Neutrophil (primary cell): ENCODE results near the gene ACOXL.

Experiments used
- H3K27ac ChIP-seq: fragments of 200-600 bp; sonication (generic); 2 replicates; pipeline ENCODE4 v1.5.1; 2016; ENCODE audit warnings: mild to moderate bottlenecking, moderate library complexity
- H3K27me3 ChIP-seq: fragments of 200-600 bp; sonication (generic); 2 replicates; pipeline ENCODE4 v1.6.0; 2016; ENCODE audit warnings: mild to moderate bottlenecking
- H3K36me3 ChIP-seq: fragments of 200-600 bp; sonication (generic); 2 replicates; pipeline ENCODE4 v1.5.1; 2017
- H3K4me1 ChIP-seq, 2 experiments: fragments of 200-600 bp in 1 of 2; sonication (generic) in 1 of 2; 1 replicate in 1 of 2; 2 replicates in 1 of 2; pipeline versions ENCODE4 v1.5.1 to v1.6.1; 2013 to 2016; ENCODE audit warnings: low read depth in 1 of 2, low read length in 1 of 2, mild to moderate bottlenecking in 1 of 2, moderate library complexity in 1 of 2; ENCODE audit not compliant: control insufficient read depth in 1 of 2, insufficient read depth in 1 of 2
- H3K4me3 ChIP-seq, 2 experiments: fragments of 200-600 bp in 1 of 2; sonication (generic) in 1 of 2; 1 replicate in 1 of 2; 2 replicates in 1 of 2; pipeline ENCODE4 v1.5.1; 2013 to 2016; ENCODE audit warnings: low read depth in 1 of 2, low read length in 1 of 2, mild to moderate bottlenecking in 1 of 2, moderate library complexity in 1 of 2
- H3K9me3 ChIP-seq: fragments of 200-600 bp; sonication (generic); 2 replicates; pipeline ENCODE4 v1.5.1; 2016
- TF ChIP-seq, protein P1 (sequence below): fragments of 200-600 bp; sonication (generic); IDR thresholded peaks from 2 replicates; pipeline ENCODE4 v1.5.1; 2016; ENCODE audit warnings: antibody characterized with exemption

Gene ACOXL

GRCh38 chr2:110800611-110801402 is 68.4 kb downstream of the ACOXL start:
- H3K36me3 ChIP-seq: no peaks in the 10 kb centered on the region
- H3K27ac ChIP-seq: no peak overlapping the region
- TF ChIP-seq, protein P1, sequence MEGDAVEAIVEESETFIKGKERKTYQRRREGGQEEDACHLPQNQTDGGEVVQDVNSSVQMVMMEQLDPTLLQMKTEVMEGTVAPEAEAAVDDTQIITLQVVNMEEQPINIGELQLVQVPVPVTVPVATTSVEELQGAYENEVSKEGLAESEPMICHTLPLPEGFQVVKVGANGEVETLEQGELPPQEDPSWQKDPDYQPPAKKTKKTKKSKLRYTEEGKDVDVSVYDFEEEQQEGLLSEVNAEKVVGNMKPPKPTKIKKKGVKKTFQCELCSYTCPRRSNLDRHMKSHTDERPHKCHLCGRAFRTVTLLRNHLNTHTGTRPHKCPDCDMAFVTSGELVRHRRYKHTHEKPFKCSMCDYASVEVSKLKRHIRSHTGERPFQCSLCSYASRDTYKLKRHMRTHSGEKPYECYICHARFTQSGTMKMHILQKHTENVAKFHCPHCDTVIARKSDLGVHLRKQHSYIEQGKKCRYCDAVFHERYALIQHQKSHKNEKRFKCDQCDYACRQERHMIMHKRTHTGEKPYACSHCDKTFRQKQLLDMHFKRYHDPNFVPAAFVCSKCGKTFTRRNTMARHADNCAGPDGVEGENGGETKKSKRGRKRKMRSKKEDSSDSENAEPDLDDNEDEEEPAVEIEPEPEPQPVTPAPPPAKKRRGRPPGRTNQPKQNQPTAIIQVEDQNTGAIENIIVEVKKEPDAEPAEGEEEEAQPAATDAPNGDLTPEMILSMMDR: no peak
- no peaks in the 10 kb centered on the region for H3K4me1 ChIP-seq
- H3K4me3 ChIP-seq: no peak overlapping the region
- peaks cover 64% of the 10 kb centered on the region for H3K27me3 ChIP-seq
- no peaks in the 10 kb centered on the region for H3K9me3 ChIP-seq

GRCh38 chr2:110802208-110802932 is 70.0 kb downstream of the ACOXL start:
- Histone ChIP-seq H3K27me3 (peaks cover 65% of the 10 kb centered on the region), H3K36me3 (no peaks in the 10 kb centered on the region), H3K4me3 (no peak overlapping the region), H3K9me3 (no peaks in the 10 kb centered on the region), H3K27ac (no peak overlapping the region), H3K4me1 (no peaks in the 10 kb centered on the region)
- TF ChIP-seq, protein P1: no peak

- peaks cover 69% of the 10 kb centered on the region for H3K27me3 ChIP-seq
- H3K27ac ChIP-seq: no peak overlapping the region
- no peaks in the 10 kb centered on the region for H3K36me3 ChIP-seq
- H3K4me3 ChIP-seq: no peak overlapping the region
- H3K9me3 ChIP-seq: no peaks in the 10 kb centered on the region
- no peaks in the 10 kb centered on the region for H3K4me1 ChIP-seq
- TF ChIP-seq, protein P1: no peak
Observed at GRCh38 chr2:110804433-110804832, 72.1 kb downstream of the ACOXL start.

DNA sequence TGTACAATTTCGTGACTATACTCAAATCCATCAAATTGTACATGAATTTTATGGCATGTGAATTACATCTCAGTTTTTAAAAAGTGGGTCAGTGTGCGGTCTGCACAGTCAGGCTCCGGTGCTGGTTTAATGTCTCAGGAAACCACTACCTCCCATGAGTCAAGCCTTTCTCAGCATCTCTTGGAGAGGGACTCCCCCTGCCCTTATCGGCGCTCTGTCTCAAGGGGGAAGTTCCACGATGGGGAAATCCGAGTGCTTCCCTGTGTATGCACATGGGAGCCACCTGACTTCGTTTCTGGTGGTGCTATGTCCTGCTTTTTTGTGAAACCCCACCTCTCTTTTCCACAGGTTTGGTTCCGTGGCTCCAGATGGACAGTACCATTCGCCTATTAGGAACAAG is 72.5 kb downstream of the ACOXL start:
- Histone ChIP-seq H3K4me3 (no peak overlapping the region), H3K27ac (no peak overlapping the region), H3K36me3 (no peaks in the 10 kb centered on the region), H3K4me1 (no peaks in the 10 kb centered on the region), H3K27me3 (peaks cover 69% of the 10 kb centered on the region), H3K9me3 (no peaks in the 10 kb centered on the region)
- TF ChIP-seq, protein P1: no peak

- Histone ChIP-seq H3K9me3 (no peaks in the 10 kb centered on the region), H3K4me3 (no peak overlapping the region), H3K36me3 (no peaks in the 10 kb centered on the region), H3K27ac (no peak overlapping the region), H3K27me3 (peaks cover 68% of the 10 kb centered on the region), H3K4me1 (no peaks in the 10 kb centered on the region)
- TF ChIP-seq, protein P1: no peak
Observed at GRCh38 chr2:110805894-110806452, 73.6 kb downstream of the ACOXL start.
